Embryonic facial prominence (tissue), 1 donor: ENCODE results near the gene ZFYVE19.

Source experiments
- DNase-seq: peaks from one replicate; pipeline ENCODE4 v3.0.0-alpha.2; 2016; ENCODE audit errors: extremely low spot score

Gene ZFYVE19

GRCh38 chr15:40815042-40815698 lies 8.3 kb downstream of the ZFYVE19 start:
- no peak for DNase-seq

GRCh38 chr15:40819048-40819447 lies 12.2 kb downstream of the ZFYVE19 start:
- no peak for DNase-seq

GRCh38 chr15:40821195-40821594 lies 14.3 kb downstream of the ZFYVE19 start:
- DNase-seq, result no peak

GRCh38 chr15:40823572-40824343 lies 16.9 kb downstream of the ZFYVE19 start:
- no peak for DNase-seq

- DNase-seq, result no peak
These were observed 19.0 kb downstream of the ZFYVE19 start for GRCh38 chr15:40825661-40826422.

GRCh38 chr15:40826423-40827075 lies 19.7 kb downstream of the ZFYVE19 start:
- no peak for DNase-seq

GRCh38 chr15:40828447-40829036 lies 21.7 kb downstream of the ZFYVE19 start, which contains the start of gene PPP1R14D:
Gene PPP1R14D, minus strand, starts transcription at chr15:40828708. Its CDS starts 67 bp downstream, at chr15:40828641.
- no peak for DNase-seq

GRCh38 chr15:40829115-40829514 lies 22.2 kb downstream of the ZFYVE19 start:
- no peak for DNase-seq

GRCh38 chr15:40830884-40831283 lies 24.0 kb downstream of the ZFYVE19 start:
- DNase-seq, result no peak

GRCh38 chr15:40831861-40832260 lies 25.0 kb downstream of the ZFYVE19 start:
- no peak for DNase-seq

GRCh38 chr15:40832903-40833302 lies 26.0 kb downstream of the ZFYVE19 start:
- DNase-seq, result no peak

- no peak for DNase-seq
These were observed 29.1 kb downstream of the ZFYVE19 start for GRCh38 chr15:40836020-40836419.

- DNase-seq, result no peak
These were observed 31.9 kb downstream of the ZFYVE19 start for GRCh38 chr15:40838756-40839155.

- DNase-seq, result no peak
These were observed 34.9 kb downstream of the ZFYVE19 start for GRCh38 chr15:40841741-40842140.

GRCh38 chr15:40843261-40843884 lies 36.5 kb downstream of the ZFYVE19 start:
- DNase-seq, result no peak

- no peak for DNase-seq
These were observed 37.2 kb downstream of the ZFYVE19 start, which contains the start of gene SPINT1 for GRCh38 chr15:40843885-40844695. Gene SPINT1, plus strand, starts transcription at chr15:40844048. Its CDS starts 507 bp downstream, at chr15:40844555.

- no peak for DNase-seq
These were observed 37.8 kb downstream of the ZFYVE19 start for GRCh38 chr15:40844696-40845030.

- no peak for DNase-seq
These were observed 38.1 kb downstream of the ZFYVE19 start for GRCh38 chr15:40845036-40845435.

GRCh38 chr15:40845511-40846284 lies 38.8 kb downstream of the ZFYVE19 start:
- DNase-seq, result no peak
